GM06990 (cell line): ENCODE data around the gene FAM234B.

Source experiments
- DNase-seq: peaks from one replicate; pipeline ENCODE4 v3.0.0-alpha.2; 2011; ENCODE audit not compliant: insufficient read length; ENCODE audit errors: extremely low read depth
- H3K27me3 ChIP-seq: replicated peaks from 2 replicates; pipeline ENCODE4 v1.6.0; 2011; ENCODE audit warnings: low read length; ENCODE audit not compliant: control insufficient read depth, insufficient read depth
- H3K36me3 ChIP-seq: 2 replicates; pipeline ENCODE4 v1.5.1; 2011; ENCODE audit warnings: low read length; ENCODE audit not compliant: control insufficient read depth, insufficient read depth
- H3K4me3 ChIP-seq: replicated peaks from 2 replicates; pipeline ENCODE4 v1.5.1; 2011; ENCODE audit warnings: low read depth, mild to moderate bottlenecking, control low read depth, low read length
- CTCF ChIP-seq: IDR thresholded peaks from 2 replicates; pipeline ENCODE4 v1.5.1; 2011; ENCODE audit warnings: low read length, control low read depth, mild to moderate bottlenecking, inconsistent platforms; ENCODE audit not compliant: insufficient read depth, poor library complexity, severe bottlenecking

FAM234B gene

DNA sequence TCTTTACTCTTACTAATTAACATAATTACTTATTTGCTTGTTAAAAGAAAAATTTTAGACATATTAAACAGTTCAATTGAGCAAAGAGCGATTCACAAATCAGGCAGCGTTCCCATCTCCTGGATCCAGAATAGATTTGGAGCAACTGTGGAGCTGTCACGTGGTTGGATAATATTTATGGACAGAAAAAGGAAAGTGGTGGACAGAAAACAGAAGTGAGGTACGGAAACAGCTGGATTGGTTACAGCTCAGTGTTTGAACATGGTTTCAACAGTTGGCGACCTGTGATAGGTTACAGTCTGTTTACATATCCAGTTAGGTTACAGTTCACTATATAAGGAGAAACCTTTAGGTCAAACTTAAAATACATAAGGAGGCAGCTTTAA lies 19.7 kb upstream of the FAM234B start:
- Histone ChIP-seq H3K4me3 (no peak overlapping the region), H3K27me3 (no peaks in the 10 kb centered on the region), H3K36me3 (no peaks in the 10 kb centered on the region)
- no peak for TF ChIP-seq CTCF
- DNase-seq, result no peak

DNA sequence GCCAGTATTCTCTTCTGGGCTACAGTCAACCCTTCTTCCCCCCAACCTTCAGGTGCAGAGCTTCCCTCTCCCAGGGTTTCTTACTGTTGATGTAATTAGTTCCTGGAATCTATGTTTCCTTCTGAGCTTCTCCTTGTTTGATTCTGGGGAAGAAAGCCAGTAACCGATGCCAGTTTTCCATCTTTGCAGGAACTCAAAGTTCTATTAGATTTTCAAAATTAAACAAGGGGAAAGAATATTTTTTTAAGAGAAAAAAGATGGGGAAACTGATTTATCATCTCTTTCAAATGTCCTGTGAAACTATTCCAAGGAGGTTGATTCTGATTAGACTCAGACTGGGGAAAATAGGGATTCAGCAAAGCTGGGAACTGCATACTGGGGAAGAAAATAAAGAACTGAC lies 17.9 kb upstream of the FAM234B start:
- no peak for DNase-seq
- Histone ChIP-seq H3K4me3 (no peak overlapping the region), H3K36me3 (no peaks in the 10 kb centered on the region), H3K27me3 (no peaks in the 10 kb centered on the region)
- no peak for TF ChIP-seq CTCF

DNA sequence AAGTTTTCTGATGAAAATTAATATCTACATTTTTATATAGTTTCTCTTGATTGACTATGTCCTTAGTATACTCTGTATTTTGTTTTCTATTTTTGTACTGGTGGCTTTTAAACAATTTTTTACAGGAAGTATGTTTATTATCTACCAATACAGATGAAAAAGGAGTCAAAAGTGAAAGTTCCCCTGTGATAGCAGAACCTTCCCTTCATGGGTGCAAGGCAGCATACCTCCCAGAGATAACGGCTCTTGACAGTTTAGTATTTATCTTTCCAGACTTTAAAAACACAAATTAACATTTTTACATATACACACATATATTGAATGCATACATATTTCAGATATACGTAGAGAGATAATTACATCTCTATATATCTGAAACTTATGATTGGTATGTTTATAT lies 17.1 kb upstream of the FAM234B start:
- H3K36me3 ChIP-seq, result no peaks in the 10 kb centered on the region
- no peak for TF ChIP-seq CTCF
- H3K4me3 ChIP-seq, result no peak overlapping the region
- DNase-seq, result no peak
- no peaks in the 10 kb centered on the region for H3K27me3 ChIP-seq

DNA sequence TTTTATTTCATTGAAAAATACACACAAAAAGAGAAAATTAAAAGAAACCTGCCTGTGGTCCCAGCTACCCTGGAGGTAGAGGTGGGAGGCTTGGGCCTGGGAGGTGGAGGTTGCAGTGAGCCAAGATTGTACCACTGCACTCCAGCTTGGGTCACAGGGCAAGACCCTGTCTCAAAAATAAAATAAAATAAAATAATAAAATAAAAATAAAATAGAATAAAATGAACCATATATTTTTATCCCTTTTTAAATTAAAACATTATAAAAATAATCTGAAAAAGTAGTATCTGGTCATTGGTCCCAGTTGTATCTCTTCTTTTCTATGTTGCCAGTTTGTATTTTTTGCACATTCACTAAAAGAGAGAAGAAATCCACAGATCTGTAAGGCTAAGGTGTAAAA lies 16.7 kb upstream of the FAM234B start:
- Histone ChIP-seq H3K27me3 (no peaks in the 10 kb centered on the region), H3K36me3 (no peaks in the 10 kb centered on the region), H3K4me3 (no peak overlapping the region)
- no peak for TF ChIP-seq CTCF
- DNase-seq, result no peak

DNA sequence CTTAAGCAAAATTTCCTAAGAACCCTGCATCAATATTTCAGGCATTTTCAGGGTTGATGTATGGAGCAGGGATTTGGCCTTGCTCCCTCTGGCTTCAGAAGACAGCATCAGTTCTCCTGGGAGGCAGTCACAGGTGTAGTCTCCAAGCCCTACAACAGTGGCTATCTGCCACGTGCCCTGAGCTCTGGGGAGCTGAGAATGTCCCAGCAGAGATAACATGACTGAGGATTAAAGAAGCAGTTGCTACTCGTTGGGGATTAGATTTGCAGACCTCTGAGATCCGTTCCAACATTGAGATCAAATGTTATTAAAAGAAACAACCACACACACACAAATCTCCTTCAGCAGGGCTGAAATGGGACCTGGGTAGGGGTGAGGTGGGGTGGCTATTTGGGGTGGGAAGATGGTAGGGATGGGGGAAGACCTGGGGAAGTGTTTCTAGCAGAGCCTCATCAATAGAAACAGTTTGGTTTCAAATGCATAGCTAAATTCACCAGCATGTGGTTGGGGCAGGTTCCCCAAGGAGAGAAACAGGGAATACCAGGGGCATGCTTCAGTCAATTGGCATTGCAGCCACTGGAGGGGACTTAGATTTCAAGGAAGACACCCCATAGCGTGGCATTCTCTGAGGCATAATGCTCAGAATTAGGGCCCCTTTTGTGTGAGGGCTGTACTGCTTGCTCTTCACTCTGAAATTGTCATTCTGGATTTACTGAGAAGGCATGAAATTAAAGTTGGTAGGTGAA lies 15.2 kb upstream of the FAM234B start:
- Histone ChIP-seq H3K27me3 (no peaks in the 10 kb centered on the region), H3K4me3 (no peak overlapping the region), H3K36me3 (no peaks in the 10 kb centered on the region)
- no peak for TF ChIP-seq CTCF
- no peak for DNase-seq

DNA sequence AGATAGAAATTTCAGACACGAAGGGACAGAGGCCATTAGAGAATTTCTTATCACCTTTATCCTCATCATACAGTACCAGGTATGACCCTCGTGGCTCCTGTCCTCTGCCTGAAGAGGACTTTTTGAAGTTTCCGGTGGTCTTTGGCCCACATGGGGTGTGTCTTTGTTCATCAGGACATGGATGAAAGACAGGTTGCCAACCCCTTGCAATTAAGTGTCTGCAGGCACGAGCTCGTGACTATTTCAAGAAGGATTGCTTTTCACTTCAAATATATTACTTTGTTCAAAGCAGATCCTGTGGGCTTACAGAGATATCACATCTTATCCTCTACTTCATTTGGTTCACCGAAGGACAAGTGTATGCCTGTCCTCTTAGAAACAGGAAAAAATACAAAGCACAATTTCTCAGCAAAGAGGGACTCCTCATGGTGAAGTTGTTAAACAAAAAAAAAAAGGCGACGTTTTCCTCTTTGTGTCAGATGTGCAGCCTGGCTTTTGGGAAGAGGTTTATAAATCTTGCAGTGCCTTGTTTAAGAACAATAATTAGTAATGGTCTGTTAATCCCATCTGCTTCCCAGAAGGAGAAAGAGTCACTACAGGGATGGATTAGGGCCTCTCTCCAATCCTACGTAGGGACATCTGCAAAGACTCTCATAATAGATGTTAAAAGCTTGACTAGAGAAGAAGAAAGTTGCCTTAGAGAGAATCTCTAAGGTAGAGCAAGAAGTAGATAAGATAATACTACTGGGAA lies 13.5 kb upstream of the FAM234B start:
- no peak for TF ChIP-seq CTCF
- no peaks in the 10 kb centered on the region for H3K27me3 ChIP-seq
- no peak for DNase-seq
- H3K36me3 ChIP-seq, result no peaks in the 10 kb centered on the region
- H3K4me3 ChIP-seq, result no peak overlapping the region
